MCF 10A (cell line): ENCODE results near the gene MPDZ. TPM values are rescaled to one million over a fixed set of nuclear protein-coding genes. Genes with fewer than 3 reads are reported as not detected.

Experiments used
- BruUV-seq: library from RNA; stranded (reverse); fragments of 400-500 nt; replicated peaks from 2 replicates; lab custom pipeline; 2021; lab: Mats Ljungman, UMichigan
- CTCF ChIA-PET: fragments of 300-600 bp; sonication (Branson Sonifier 250); formaldehyde crosslinking; extraction: SDS; loops from one replicate; lab custom pipeline; 2021; ENCODE audit warnings: antibody characterized with exemption, inconsistent platforms; lab: Yijun Ruan, JAX
- POLR2A ChIA-PET: fragments of 300-600, 350-650 bp; sonication (Branson Sonifier 250); formaldehyde crosslinking; extraction: SDS; loops from one replicate; lab custom pipeline; 2020; ENCODE audit warnings: antibody characterized with exemption, inconsistent platforms; lab: Yijun Ruan, JAX
- DNase-seq: peaks from one replicate; pipeline ENCODE4 v3.0.0-alpha.2; 2018; ENCODE audit not compliant: unreplicated experiment
- H3K27ac Mint-ChIP-seq: one replicate; pipeline ENCODE4 v1.8.0; 2022; ENCODE audit warnings: mild to moderate bottlenecking, low read depth, mixed read lengths; ENCODE audit not compliant: unreplicated experiment
- H3K27me3 Mint-ChIP-seq: one replicate; pipeline ENCODE4 v1.8.0; 2022; ENCODE audit warnings: mixed read lengths; ENCODE audit not compliant: insufficient read depth, unreplicated experiment
- H3K36me3 Mint-ChIP-seq: one replicate; pipeline ENCODE4 v1.8.0; 2022; ENCODE audit warnings: mild to moderate bottlenecking, moderate library complexity, mixed read lengths; ENCODE audit not compliant: insufficient read depth, unreplicated experiment
- H3K4me1 Mint-ChIP-seq: one replicate; pipeline ENCODE4 v1.8.0; 2022; ENCODE audit warnings: mixed read lengths; ENCODE audit not compliant: insufficient read depth, unreplicated experiment
- H3K4me3 Mint-ChIP-seq: one replicate; pipeline ENCODE4 v1.8.0; 2022; ENCODE audit warnings: mild to moderate bottlenecking, moderate library complexity, mixed read lengths; ENCODE audit not compliant: unreplicated experiment
- H3K9me3 Mint-ChIP-seq: one replicate; pipeline ENCODE4 v1.8.0; 2022; ENCODE audit warnings: mixed read lengths; ENCODE audit not compliant: unreplicated experiment
- intact Hi-C: fragments of 100-400 bp; cut with micrococcal nuclease; formaldehyde crosslinking; loops from 2 replicates; pipeline ENCODE4 v1.14.1; 2022
- total RNA-seq: library from RNA; stranded (reverse); gene quantifications from 2 replicates; pipeline ENCODE4 v1.2.3, GENCODE V29; 2022
- TF ChIP-seq, protein P1 (sequence below): fragments of 200-600 bp; IDR thresholded peaks from one replicate; pipeline ENCODE4 v1.8.0; 2022; ENCODE audit warnings: antibody characterized with exemption, mild to moderate bottlenecking; ENCODE audit not compliant: unreplicated experiment

The MPDZ gene
- total RNA-seq, 1 experiment from 2014 or later, result 8.8 TPM

DNA sequence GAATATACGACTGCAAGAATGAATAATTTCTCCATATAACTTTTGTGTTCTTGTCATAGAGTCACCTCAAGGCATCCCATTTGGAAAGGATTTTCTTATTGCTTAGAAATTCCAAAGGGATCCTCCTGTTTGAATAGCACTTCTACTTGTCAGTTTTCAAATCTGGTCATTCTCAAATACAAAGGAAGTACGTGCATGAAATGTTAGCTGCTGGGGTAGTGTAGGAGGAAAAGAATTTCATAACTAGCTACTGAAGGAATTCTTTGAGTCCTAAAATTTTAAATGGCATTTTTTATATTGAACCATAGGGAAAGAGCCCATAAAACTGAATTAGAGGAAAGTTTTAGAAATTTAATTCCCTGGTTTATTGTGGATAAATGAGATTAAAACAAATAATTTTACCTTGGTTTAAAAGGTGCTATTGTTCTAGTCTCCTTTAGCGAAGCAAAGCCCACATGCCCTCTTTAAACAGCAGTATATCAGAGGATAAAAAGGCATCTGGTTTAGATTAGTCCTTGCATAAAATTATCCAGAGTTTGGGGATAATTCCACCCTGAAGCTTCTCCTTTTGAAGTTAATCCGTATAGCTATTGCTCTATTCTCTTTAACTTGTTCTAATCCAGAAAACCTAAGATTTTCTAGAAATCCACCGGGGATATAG lies 2.0 kb upstream of the MPDZ start:
- H3K4me3 Mint-ChIP-seq, result no peak overlapping the region

DNA sequence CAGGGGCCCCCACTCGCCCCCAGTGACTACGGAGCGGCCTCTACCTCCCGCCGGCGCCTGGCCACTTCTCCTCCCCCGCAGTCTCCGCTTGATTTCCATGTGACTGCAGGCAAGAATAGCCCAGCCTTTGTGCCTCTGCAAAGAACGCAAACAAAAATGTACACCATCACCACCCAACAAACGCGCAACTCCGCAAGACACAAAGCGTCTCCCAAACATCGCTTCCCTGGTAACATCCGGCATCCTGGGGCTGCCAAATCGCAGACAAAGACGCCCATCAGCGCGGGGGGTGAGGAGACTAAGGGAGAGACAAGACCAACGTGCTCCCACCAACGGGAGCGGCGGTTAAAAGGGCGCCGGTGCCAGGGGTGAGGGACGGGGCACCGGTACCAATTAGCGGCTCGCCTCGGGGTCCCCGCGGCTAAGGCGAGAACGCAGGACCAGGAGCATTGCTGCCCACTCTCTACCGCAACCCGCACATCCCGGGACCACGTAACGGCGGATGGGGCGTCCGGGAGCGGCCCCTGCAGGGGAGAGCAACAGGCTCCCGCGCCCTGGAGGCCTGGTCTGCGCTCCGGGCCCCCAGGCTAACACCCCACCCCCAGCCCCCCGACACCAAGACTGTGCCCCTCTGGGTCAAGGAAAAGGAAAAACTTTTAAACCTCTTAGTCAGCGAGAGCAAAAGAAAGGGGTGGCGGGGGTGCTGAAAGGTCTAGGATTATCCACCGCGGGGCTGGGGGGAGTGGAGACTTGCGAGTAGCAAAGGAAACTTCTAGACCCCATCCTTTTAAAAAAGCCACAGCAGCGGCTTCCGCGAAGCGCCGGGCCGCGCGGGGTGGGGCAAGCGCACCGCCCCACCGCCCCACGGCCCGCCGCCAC lies 885 bp downstream of the MPDZ start:
- BruUV-seq, result no TSS peak
- Mint-ChIP-seq H3K27ac (peak overlapping the region; percentile 18), H3K9me3 (no peaks in the 10 kb centered on the region), H3K4me3 (peak overlapping the region; percentile 71), H3K4me1 (peaks cover 11% of the 10 kb centered on the region), H3K27me3 (no peaks in the 10 kb centered on the region), H3K36me3 (no peaks in the 10 kb centered on the region)
- DNase-seq, result no peak
- ChIA-PET POLR2A (no interaction called here), CTCF (no interaction called here)
- intact Hi-C loops, result no loop called here
- TF ChIP-seq, protein P1, sequence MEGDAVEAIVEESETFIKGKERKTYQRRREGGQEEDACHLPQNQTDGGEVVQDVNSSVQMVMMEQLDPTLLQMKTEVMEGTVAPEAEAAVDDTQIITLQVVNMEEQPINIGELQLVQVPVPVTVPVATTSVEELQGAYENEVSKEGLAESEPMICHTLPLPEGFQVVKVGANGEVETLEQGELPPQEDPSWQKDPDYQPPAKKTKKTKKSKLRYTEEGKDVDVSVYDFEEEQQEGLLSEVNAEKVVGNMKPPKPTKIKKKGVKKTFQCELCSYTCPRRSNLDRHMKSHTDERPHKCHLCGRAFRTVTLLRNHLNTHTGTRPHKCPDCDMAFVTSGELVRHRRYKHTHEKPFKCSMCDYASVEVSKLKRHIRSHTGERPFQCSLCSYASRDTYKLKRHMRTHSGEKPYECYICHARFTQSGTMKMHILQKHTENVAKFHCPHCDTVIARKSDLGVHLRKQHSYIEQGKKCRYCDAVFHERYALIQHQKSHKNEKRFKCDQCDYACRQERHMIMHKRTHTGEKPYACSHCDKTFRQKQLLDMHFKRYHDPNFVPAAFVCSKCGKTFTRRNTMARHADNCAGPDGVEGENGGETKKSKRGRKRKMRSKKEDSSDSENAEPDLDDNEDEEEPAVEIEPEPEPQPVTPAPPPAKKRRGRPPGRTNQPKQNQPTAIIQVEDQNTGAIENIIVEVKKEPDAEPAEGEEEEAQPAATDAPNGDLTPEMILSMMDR, result no peak

More for the DNA sequence above, 2.0 kb upstream of the MPDZ start:
- TF ChIP-seq, protein P1, result no peak
- intact Hi-C loops, result no loop called here
- Mint-ChIP-seq H3K4me1 (peaks cover 5% of the 10 kb centered on the region), H3K27me3 (no peaks in the 10 kb centered on the region), H3K27ac (no peak overlapping the region), H3K36me3 (no peaks in the 10 kb centered on the region), H3K9me3 (no peaks in the 10 kb centered on the region)
- no peak for DNase-seq
- ChIA-PET CTCF (no interaction called here), POLR2A (interaction anchor here (1.6 kb wide), 1 partner anchor 12 kb away, joined by 9 read pairs; no protein-coding TSS in a partner anchor)
- BruUV-seq, result no TSS peak

DNA sequence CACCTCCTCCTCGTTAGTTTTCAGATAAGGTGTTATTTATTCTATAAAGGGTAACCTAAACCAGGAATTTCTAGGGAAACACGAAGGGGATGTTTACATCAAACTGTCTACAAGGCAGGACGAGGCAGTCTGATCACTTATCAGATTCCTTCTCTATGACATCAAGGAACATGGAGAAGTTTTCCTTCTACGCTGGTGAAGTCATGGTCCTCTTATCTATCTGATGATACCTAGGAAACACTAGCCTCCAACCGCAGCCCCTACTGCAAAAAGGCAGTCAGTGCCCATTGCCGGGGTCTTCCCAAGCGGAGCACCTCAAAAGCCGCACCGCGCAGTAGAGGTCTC lies 1.5 kb downstream of the MPDZ start:
- ChIA-PET CTCF (no interaction called here), POLR2A (no interaction called here)
- no TSS peak for BruUV-seq
- H3K4me1 Mint-ChIP-seq, result peaks cover 11% of the 10 kb centered on the region
- intact Hi-C loops, result no loop called here
- TF ChIP-seq, protein P1, result no peak
- no peaks in the 10 kb centered on the region for H3K27me3 Mint-ChIP-seq
- no peak for DNase-seq
- H3K9me3 Mint-ChIP-seq, result no peaks in the 10 kb centered on the region
- H3K4me3 Mint-ChIP-seq, result peak overlapping the region; percentile 71
- H3K27ac Mint-ChIP-seq, result peak overlapping the region; percentile 18
- H3K36me3 Mint-ChIP-seq, result no peaks in the 10 kb centered on the region
